Endothelial cell of umbilical vein (primary cell): ENCODE measurements around the gene SETBP1.

Experiments
- EZH2 ChIP-seq: IDR thresholded peaks from 2 replicates; pipeline ENCODE4 v1.6.1; 2012; ENCODE audit warnings: borderline replicate concordance, low read depth, mild to moderate bottlenecking, moderate library complexity, low read length, inconsistent platforms; ENCODE audit not compliant: severe bottlenecking
- JUN ChIP-seq: IDR thresholded peaks from 2 replicates; pipeline ENCODE4 v1.6.1; 2011; ENCODE audit warnings: borderline replicate concordance, low read depth; ENCODE audit not compliant: insufficient read length, insufficient read depth
- TF ChIP-seq, protein P1 (sequence below), 2 donors: IDR thresholded peaks; 1 replicate in 1 of 2; 2 replicates in 1 of 2; pipeline ENCODE4 v1.5.1; 2011; ENCODE audit warnings: low read length in 2 of 2, mild to moderate bottlenecking in 2 of 2, moderate library complexity in 2 of 2, control low read depth in 1 of 2, inconsistent platforms in 1 of 2, low read depth in 1 of 2; ENCODE audit not compliant: insufficient read depth in 1 of 2; ENCODE audit errors: extremely low read depth in 1 of 2

DNA sequence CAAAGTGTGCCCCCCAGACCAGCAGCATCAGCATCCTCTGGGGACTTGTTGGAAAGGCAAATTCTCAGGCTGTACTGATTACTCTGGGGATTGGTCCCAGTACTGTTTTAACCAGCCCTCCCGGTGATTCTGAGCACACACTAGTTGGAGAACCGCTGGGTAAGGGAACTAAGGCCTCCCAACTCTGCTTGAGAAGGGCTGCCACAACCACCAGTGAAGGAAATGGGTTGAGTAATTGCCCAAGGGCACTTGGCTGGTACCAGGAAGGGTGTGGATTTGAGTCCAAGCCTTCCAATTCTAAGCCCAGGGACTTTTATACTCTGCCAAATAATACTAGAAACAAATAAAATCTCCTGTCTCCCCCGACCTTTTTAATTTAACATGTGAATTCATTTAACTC, 219.9 kb downstream of the SETBP1 start:
- TF ChIP-seq EZH2 (no peak), JUN (no peak)
- TF ChIP-seq, protein P1, sequence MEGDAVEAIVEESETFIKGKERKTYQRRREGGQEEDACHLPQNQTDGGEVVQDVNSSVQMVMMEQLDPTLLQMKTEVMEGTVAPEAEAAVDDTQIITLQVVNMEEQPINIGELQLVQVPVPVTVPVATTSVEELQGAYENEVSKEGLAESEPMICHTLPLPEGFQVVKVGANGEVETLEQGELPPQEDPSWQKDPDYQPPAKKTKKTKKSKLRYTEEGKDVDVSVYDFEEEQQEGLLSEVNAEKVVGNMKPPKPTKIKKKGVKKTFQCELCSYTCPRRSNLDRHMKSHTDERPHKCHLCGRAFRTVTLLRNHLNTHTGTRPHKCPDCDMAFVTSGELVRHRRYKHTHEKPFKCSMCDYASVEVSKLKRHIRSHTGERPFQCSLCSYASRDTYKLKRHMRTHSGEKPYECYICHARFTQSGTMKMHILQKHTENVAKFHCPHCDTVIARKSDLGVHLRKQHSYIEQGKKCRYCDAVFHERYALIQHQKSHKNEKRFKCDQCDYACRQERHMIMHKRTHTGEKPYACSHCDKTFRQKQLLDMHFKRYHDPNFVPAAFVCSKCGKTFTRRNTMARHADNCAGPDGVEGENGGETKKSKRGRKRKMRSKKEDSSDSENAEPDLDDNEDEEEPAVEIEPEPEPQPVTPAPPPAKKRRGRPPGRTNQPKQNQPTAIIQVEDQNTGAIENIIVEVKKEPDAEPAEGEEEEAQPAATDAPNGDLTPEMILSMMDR (IDR thresholded peaks at IDR 0.05; ENCODE audit: extremely low read depth in 1 of 2, insufficient read depth in 1 of 2, low read depth in 1 of 2, low read length in 2 of 2): no peak
